Measurements from ENCODE around the gene FBXO38. TPM values are rescaled to one million over a fixed set of nuclear protein-coding genes. Genes with fewer than 3 reads are reported as not detected.

Gene FBXO38
- total RNA-seq, 4 donors from 2014 or later, result 70.0 to 182 (median 79.3) TPM

DNA sequence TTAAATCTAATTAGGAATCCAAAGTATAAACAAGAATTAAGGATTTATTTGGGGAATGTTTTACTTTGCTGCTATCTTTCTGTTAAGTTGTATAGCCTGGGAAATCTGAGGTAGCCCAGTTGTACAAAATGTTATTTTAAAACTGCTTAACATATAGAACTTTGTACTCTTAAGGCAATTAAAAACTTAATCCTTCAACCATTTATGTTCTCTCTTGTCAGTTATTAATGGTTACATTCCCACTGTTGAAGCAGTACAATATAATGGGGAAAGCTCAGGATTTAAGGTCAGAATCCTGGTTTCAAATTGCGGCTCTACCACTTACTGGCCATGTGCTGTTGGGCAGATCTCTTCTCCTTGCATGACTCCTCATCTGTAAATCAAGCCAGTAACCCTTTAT, 32.7 kb downstream of the FBXO38 start:
- H3K27ac ChIP-seq, result peak overlapping the region in 2 of 4 donors; percentile 12 to 30
- H3K4me1 ChIP-seq, result no peaks in the 10 kb centered on the region
- in situ Hi-C loops (cut with MboI; ENCODE audit: low pct_ligation_motif_present in 1 of 4, low pct_unique_long_range_greater_than_20kb in 1 of 4, low sequenced_read_pairs in 3 of 4) (no loop called here), intact Hi-C loops (cut with DNase I; ENCODE audit: low total_unique reads) (no loop called here)
- H3K9me3 ChIP-seq, result no peaks in the 10 kb centered on the region
- no peaks in the 10 kb centered on the region for H3K27me3 ChIP-seq
- TF ChIP-seq, protein P1, sequence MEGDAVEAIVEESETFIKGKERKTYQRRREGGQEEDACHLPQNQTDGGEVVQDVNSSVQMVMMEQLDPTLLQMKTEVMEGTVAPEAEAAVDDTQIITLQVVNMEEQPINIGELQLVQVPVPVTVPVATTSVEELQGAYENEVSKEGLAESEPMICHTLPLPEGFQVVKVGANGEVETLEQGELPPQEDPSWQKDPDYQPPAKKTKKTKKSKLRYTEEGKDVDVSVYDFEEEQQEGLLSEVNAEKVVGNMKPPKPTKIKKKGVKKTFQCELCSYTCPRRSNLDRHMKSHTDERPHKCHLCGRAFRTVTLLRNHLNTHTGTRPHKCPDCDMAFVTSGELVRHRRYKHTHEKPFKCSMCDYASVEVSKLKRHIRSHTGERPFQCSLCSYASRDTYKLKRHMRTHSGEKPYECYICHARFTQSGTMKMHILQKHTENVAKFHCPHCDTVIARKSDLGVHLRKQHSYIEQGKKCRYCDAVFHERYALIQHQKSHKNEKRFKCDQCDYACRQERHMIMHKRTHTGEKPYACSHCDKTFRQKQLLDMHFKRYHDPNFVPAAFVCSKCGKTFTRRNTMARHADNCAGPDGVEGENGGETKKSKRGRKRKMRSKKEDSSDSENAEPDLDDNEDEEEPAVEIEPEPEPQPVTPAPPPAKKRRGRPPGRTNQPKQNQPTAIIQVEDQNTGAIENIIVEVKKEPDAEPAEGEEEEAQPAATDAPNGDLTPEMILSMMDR (IDR thresholded peaks at IDR 0.05), result no peak
- TF ChIP-seq EP300 (IDR thresholded peaks at IDR 0.05; ENCODE audit: low read depth) (no peak), POLR2A (IDR thresholded peaks at IDR 0.05) (no peak), POLR2AphosphoS5 (IDR thresholded peaks at IDR 0.05) (no peak)
- DNase-seq, result no peak
- WGBS, 2 donors (ENCODE audit: low coverage in 1 of 2), result 86 to 90% methylated on average over 1 of the region's 1 CpG
- peaks cover 0 to 60% (median 16%) of the 10 kb centered on the region in 4 donors for H3K36me3 ChIP-seq
- no peak overlapping the region for H3K4me3 ChIP-seq

DNA sequence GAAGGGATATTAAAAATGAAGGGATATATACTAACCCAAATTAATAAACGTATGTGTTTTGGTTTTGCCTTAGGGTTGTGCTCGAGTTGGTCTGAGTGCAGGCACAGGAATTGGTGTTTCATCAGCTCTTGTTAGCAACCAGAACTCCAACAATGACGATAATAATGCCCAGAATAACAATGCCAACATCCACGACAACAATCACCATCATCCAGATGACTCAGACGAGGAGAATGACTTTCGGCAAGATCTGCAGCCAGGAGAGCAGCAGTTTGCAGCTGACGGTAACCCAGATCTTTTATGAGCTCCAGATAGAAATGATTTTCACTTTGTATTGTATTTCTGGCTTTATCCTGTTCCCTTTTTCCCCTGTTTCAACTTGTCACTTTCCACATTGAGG, 33.2 kb downstream of the FBXO38 start:
- no peak for DNase-seq
- TF ChIP-seq POLR2A (IDR thresholded peaks at IDR 0.05) (no peak), EP300 (IDR thresholded peaks at IDR 0.05; ENCODE audit: low read depth) (no peak), POLR2AphosphoS5 (IDR thresholded peaks at IDR 0.05) (no peak)
- TF ChIP-seq, protein P1 (IDR thresholded peaks at IDR 0.05), result no peak
- no peaks in the 10 kb centered on the region for H3K9me3 ChIP-seq
- in situ Hi-C loops (cut with MboI; ENCODE audit: low pct_ligation_motif_present in 1 of 4, low pct_unique_long_range_greater_than_20kb in 1 of 4, low sequenced_read_pairs in 3 of 4), result no loop called here
- peaks cover 0 to 60% (median 14%) of the 10 kb centered on the region in 4 donors for H3K36me3 ChIP-seq
- peak overlapping the region in 2 of 4 donors; percentile 12 to 30 for H3K27ac ChIP-seq
- no peaks in the 10 kb centered on the region for H3K27me3 ChIP-seq
- intact Hi-C loops (cut with DNase I; ENCODE audit: low total_unique reads), result no loop called here
- H3K4me3 ChIP-seq, result no peak overlapping the region
- no peaks in the 10 kb centered on the region for H3K4me1 ChIP-seq
- WGBS, 2 donors (ENCODE audit: low coverage in 1 of 2), result 85 to 90% methylated on average over 7 of the region's 7 CpGs

DNA sequence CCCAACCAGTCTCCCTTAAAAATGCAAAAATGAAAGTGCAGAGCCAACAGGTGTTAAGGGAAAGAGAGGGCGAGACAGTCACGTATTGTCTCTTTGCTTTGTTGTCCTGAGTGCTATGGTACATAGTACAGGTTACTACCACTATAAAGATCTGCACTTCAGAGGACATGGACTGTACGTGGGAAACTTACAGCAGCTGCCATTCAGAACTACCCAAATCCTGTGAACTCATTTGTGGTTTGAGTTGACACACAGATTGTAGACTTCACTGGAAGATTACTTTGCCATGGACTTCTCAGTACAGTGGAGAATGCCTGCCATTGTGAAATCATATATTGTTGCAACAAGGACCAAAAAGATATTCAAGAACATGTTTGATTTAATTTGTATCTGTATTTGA, 34.8 kb downstream of the FBXO38 start:
- peaks cover 0 to 63% (median 14%) of the 10 kb centered on the region in 4 donors for H3K36me3 ChIP-seq
- H3K27me3 ChIP-seq, result no peaks in the 10 kb centered on the region
- TF ChIP-seq EP300 (IDR thresholded peaks at IDR 0.05; ENCODE audit: low read depth), result no peak
- no peak for TF ChIP-seq POLR2A (IDR thresholded peaks at IDR 0.05)
- H3K27ac ChIP-seq, result no peak overlapping the region
- WGBS, 2 donors (ENCODE audit: low coverage in 1 of 2), result 33 to 57% methylated on average over 2 to 3 of the region's 3 CpGs
- in situ Hi-C loops (cut with MboI; ENCODE audit: low pct_ligation_motif_present in 1 of 4, low pct_unique_long_range_greater_than_20kb in 1 of 4, low sequenced_read_pairs in 3 of 4), result no loop called here
- intact Hi-C loops (cut with DNase I; ENCODE audit: low total_unique reads), result no loop called here
- no peaks in the 10 kb centered on the region for H3K9me3 ChIP-seq
- H3K4me3 ChIP-seq, result no peak overlapping the region
- no peak for DNase-seq
- H3K4me1 ChIP-seq, result no peaks in the 10 kb centered on the region

DNA sequence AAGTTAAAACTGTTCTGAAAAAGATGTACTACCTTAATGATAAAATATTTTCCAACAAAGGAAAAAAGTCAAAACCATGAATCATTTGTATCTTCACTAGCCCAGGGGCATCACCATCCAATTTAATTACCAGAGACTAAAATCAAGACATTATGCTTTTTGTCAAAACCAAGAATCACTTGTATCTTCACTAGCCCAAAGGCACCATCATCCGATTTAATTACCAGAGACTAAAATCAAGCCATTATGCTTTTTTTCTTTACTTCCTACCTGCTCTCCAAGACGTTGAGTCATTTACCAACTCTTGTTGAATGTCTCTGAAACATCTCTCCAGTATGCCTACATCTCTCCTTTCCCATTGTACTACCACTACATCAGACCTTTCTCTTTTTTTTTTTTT, 37.9 kb downstream of the FBXO38 start:
- peaks cover 0 to 80% (median 30%) of the 10 kb centered on the region in 4 donors for H3K36me3 ChIP-seq
- H3K27me3 ChIP-seq, result no peaks in the 10 kb centered on the region
- no peak overlapping the region for H3K4me3 ChIP-seq
- intact Hi-C loops (cut with DNase I; ENCODE audit: low total_unique reads) (no loop called here), in situ Hi-C loops (cut with MboI; ENCODE audit: low pct_ligation_motif_present in 1 of 4, low pct_unique_long_range_greater_than_20kb in 1 of 4, low sequenced_read_pairs in 3 of 4) (no loop called here)
- 75 to 92% methylated on average over 2 of the region's 2 CpGs for WGBS, 2 donors (ENCODE audit: low coverage in 1 of 2)
- no peak for TF ChIP-seq POLR2A (IDR thresholded peaks at IDR 0.05)
- TF ChIP-seq, protein P1 (IDR thresholded peaks at IDR 0.05), result no peak
- no peak for TF ChIP-seq EP300 (IDR thresholded peaks at IDR 0.05; ENCODE audit: low read depth)
- no peak for TF ChIP-seq POLR2AphosphoS5 (IDR thresholded peaks at IDR 0.05)
- H3K9me3 ChIP-seq, result no peaks in the 10 kb centered on the region
- no peak for DNase-seq
- no peaks in the 10 kb centered on the region for H3K4me1 ChIP-seq
- no peak overlapping the region for H3K27ac ChIP-seq

DNA sequence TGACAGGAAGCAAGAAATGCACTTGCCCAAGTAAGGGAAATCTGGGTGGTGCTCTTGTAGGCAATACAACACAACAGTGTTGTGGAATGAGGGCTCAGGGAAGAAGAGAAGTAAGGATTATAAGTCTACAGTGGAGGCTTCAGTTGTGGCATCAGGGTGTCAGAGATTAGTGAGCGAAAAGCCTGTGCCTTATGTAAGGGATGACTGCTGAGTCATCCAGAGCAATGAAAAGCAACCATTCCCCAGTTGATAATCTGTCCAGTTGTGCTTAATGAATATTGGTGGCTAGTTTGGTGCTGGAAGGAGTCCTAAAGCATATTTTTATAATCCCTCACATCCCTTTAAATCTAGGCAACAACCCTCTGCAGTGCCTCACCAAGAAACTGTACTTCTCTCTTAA, 42.0 kb downstream of the FBXO38 start:
- in situ Hi-C loops (cut with MboI; ENCODE audit: low pct_ligation_motif_present in 1 of 4, low pct_unique_long_range_greater_than_20kb in 1 of 4, low sequenced_read_pairs in 3 of 4), result loop anchor here in 2 of 4 donors (25.0 kb wide), 1 partner anchor 611 kb away; no protein-coding TSS in a partner anchor
- peaks cover 0 to 68% (median 30%) of the 10 kb centered on the region in 4 donors for H3K36me3 ChIP-seq
- no peaks in the 10 kb centered on the region for H3K4me1 ChIP-seq

More for the DNA sequence above, 42.0 kb downstream of the FBXO38 start:
- intact Hi-C loops (cut with DNase I; ENCODE audit: low total_unique reads), result no loop called here
- Histone ChIP-seq H3K4me3 (no peak overlapping the region), H3K27me3 (no peaks in the 10 kb centered on the region), H3K9me3 (no peaks in the 10 kb centered on the region), H3K27ac (no peak overlapping the region)
- 83 to 100% methylated on average over 1 of the region's 1 CpG for WGBS, 2 donors (ENCODE audit: low coverage in 1 of 2)
- no peak for TF ChIP-seq POLR2AphosphoS5 (IDR thresholded peaks at IDR 0.05)
- TF ChIP-seq EP300 (IDR thresholded peaks at IDR 0.05; ENCODE audit: low read depth), result no peak
- no peak for DNase-seq
